ENCODE data around the gene ARL11.

- TF ChIP-seq CTCF (conservative IDR thresholded peaks at IDR 0.05 in 1 of 2, IDR thresholded peaks at IDR 0.05 in 1 of 2; ENCODE audit: extremely low read depth in 1 of 2, insufficient read depth in 1 of 2, low read depth in 1 of 2, low read length in 2 of 2) (no peak), EZH2 (IDR thresholded peaks at IDR 0.05; ENCODE audit: borderline replicate concordance, low read length) (no peak)
Observed at GRCh38 chr13:49597043-49597641, 31.2 kb upstream of the ARL11 start.

All from mammary epithelial cell (primary cell).